Fibroblast of skin of back (primary cell): ENCODE data around the gene PMAIP1.
"Not testable (repeated sequence)": the region's sequence is repeated elsewhere in the genome, so short reads cannot be mapped to it uniquely, and the experiment has no call there.

Experiments used
- DNase-seq: peaks from one replicate; pipeline ENCODE4 v3.0.0-alpha.2; 2013

PMAIP1 gene

DNA sequence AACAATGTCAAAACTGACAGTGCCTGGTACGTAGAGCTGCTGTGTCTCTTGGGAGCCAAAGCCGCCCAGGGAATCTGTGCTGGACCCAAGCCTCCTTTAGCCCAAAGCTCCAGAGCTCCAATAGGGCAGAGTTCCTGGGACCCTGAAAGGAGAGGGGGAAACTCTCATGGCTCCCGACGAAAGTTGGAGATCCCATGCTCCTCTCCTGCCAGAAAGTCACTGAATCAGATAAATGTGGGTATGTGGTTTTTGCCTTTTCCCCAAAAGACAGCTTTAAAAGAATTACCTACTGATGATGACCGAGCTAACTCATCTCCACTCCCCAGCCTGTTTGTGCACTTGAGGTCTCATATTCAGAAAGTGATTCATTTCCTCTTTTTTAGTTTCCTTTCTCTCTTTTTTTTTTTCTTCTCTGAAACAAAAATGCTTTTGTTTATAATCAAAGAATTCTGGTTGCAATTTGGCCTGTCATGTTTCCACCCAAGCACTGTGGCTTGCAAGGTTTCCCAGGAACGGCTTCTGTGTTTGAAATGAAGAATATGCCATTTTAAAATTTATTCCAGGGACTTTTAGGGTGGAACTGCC is 14.1 kb upstream of the PMAIP1 start:
- peak; percentile 89 for DNase-seq

DNA sequence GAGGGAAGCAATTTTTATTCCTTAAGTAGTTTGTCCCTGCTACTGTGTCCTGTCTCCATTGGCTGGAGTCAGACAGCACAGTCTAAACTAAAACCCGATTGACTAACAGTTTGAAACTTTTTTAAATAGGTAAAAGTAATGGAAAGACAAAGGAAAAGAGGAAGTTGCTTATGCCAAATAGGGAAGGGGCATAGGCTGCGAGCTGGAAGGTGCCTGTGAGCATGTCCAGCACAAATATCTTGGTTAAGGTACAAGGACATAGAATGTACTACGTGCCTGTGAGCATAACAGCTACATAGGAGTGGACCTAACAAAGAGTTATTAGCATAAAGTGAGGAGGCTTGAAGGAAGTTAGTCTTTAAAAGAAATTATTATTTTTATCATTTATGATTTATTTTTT is 13.4 kb upstream of the PMAIP1 start:
- not testable (repeated sequence) for DNase-seq

DNA sequence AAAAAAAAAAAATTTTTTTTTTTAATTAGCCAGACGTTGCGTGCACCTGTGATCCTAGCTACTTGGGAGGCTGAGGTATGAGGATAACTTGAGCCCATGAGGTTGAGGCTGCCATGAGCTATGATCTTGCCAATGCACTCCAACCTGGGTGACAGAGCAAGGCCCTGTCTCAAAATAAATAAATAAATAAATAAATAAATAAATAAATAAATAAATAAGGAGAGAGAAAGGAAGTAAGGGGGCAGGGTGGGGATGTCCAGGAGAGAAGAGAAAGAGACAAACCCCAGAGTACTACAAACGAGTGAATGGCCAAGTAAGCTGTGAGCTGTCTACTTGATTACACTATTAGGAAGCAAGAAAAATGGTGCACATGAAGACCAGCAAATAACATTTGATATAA is 7.7 kb upstream of the PMAIP1 start:
- DNase-seq, result no peak

DNA sequence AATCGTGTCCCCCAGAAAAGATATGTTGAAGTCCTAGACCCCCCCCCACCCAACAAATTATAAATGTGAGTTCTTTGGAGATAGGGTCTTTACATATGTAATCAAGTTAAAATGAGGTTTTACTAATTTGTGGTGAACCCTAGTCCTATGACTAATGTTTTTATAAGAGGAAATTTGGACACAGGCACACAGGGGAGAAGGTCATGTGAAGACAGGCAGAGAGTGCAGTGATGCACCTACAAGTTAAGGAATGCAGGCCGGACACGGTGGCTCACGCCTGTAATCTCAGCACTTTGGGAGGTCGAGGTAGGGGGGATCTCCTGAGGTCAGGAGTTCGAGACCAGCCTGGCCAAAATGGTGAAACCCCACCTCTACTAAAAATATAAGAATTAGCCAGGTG is 5.8 kb upstream of the PMAIP1 start:
- no peak for DNase-seq

DNA sequence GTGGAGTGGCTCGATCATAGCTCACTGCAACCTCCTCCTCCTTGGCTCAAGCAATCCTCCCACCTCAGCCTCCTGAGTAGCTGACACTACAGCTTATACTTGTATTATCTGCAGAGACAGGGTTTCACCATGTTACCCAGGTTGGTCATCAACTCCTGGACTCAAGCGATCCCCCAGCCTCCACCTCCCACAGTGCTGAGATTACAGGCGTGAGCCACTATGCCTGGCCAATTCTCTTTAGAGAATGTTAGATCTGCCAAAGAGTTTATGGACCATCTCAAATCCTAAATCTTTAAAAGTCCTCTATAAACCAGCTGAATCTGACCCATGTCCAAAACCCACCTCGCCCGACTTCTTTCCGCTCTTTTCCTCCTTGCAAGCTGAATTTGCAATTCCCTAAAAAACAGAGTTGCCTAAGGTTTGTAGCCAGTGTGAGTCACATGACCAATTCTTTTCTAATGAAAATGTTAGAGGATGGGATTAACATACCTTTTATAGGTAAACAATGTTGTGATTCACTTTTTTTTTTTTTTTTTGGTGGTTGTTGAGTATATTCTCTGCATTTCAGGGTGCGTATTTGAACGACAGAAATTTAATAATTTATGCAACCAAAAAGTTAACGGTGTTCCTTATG is 2.4 kb upstream of the PMAIP1 start:
- DNase-seq, result no peak

DNA sequence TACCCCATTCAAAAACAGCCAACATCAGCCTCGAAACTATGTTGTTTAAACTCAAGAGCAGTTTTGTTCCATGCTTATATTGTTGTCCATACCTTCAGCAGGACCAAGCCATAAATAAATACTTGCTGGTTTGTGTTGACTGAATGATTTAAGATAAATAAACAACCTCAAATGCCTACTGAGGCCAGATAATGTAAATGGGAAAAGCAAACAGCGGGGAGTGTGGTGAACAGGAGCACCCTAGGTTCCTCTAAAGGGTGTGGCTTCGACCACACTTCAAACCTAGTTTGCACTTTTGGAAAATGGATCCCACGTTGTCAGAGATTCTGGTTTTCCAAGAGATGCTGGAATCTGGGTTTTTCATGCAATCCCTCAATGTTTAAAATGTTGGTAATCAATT is 1.7 kb upstream of the PMAIP1 start:
- DNase-seq, result no peak

DNA sequence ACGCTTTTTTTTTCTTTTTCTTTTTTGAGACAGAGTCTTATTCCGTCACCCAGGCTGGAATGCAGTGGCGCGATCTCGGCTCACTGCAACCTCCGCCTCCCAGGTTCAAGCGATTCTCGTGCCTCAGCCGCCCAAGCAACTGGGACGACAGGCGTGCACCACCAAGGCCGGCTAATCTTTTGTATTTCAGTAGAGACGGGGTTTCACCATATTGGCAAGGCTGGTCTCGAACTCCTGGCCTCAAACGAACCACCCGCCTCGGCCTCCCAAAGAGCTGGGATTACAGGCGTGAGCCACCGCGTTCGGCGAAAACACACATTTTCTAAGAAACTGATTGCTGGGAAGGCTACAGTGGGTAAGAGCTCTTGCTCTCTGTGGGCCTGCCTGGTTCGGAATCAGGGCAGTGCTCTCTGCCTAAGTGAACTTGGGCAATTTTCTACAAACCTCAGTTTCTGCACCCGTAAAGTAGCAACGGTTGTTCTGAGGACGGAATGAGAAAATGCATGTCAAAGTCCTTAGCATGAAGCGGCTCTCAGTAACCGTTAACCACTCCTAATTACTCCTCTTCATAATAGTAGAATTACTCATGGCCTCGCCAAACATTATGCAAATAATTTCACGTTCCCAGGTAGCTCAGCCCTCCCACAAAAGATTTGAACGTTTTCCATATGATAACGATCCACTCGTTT is 1.0 kb upstream of the PMAIP1 start:
- DNase-seq, result no peak

DNA sequence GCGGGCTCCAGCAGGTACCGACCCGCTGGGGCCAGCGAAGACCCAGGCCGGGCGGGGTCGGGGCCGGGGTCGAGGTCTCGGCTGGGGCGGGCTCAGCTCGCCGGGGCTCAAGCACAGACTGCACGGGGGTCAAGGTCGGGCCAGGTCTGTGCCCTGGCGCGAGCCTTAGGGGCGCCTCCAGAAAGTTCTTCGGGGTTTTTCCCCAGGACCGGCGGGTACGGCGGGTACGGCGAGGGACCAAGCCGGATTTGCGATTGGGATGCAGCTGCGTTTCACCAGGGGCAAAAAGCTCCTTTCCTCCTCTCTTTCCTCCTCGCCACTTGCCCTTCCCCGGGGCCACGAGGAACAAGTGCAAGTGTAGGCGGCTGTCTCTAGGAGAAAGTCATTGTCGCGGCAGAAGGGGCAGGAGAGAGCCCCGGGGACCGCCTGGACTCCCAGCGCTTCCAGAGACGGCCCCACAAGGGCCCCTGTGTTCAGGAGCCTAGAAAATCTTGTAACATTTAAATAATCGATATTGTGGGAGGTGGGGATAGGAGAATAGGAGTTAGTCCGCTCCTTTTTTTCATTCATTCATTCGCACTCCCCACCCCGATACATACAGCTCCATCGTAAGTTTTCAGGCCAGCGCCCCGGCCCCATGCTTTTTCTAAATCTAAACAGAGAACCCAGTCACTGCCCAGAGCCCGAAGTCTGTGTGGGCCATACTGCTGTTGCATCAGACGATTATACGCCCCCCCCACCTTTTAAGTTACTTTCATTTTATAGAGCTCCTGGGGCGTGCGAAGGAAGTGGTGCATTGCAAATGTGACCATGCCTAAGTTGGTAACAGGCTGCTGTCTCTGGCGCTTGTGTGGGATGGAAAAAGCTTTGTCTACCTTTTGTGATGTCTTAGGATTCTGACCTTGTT is 679 bp downstream of the PMAIP1 start:
- DNase-seq, result peak; percentile 79

DNA sequence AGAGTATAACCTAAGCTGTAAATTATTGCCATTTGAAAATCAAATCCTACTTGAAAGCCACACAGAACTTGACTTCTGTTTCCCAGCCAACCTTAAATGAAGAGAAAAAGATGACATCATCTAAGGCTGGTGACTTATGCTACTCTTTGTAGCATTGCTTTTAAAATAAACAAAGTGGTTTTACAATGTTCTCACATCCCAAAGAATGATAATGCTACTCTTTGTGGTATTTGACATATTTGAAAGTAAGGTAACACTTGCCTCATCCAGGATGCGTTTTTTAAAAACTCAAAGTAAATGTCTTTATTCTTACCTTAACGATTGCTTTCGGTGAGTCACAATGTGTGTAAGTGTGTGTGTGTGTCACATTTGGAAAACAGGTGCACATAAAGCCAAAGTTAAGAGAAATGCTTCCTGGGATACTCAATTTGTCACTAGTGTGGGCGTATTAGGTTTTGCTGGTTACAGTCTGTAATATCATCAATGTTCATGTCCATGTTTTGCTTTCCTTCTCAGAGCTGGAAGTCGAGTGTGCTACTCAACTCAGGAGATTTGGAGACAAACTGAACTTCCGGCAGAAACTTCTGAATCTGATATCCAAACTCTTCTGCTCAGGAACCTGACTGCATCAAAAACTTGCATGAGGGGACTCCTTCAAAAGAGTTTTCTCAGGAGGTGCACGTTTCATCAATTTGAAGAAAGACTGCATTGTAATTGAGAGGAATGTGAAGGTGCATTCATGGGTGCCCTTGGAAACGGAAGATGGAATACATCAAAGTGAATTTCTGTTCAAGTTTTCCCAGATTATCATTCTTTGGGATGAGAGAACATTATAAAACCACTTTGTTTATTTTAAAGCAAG is 2.6 kb downstream of the PMAIP1 start:
- DNase-seq, result peak; percentile 82

DNA sequence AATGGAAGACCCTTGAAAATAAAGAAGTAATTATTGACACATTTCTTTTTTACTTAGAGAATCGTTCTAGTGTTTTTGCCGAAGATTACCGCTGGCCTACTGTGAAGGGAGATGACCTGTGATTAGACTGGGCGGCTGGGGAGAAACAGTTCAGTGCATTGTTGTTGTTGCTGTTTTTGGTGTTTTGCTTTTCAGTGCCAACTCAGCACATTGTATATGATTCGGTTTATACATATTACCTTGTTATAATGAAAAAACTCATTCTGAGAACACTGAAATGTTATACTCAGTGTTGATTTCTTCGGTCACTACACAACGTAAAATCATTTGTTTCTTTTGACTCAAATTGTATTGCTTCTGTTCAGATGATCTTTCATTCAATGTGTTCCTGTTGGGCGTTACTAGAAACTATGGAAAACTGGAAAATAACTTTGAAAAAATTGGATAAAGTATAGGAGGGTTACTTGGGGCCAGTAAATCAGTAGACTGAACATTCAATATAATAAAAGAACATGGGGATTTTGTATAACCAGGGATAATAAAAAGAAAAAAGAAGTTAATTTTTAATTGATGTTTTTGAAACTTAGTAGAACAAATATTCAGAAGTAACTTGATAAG is 3.3 kb downstream of the PMAIP1 start:
- no peak for DNase-seq

DNA sequence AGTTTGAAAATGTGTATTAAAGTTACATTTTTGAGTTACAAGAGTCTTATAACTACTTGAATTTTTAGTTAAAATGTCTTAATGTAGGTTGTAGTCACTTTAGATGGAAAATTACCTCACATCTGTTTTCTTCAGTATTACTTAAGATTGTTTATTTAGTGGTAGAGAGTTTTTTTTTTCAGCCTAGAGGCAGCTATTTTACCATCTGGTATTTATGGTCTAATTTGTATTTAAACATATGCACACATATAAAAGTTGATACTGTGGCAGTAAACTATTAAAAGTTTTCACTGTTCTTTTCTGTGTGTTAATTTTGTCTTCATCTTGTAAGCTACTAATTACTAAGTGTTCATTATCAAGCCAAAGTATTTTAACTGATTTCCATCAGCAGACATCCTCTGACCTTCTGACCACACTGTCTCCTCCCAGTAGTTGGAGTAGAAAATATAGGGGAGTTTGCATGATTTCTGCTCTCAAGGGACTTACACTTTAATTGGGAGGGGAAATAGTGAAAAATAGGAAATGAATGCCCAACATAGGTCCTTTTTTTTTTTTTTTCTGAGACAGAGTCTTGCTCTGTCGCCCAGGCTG is 4.3 kb downstream of the PMAIP1 start:
- DNase-seq, result no peak

DNA sequence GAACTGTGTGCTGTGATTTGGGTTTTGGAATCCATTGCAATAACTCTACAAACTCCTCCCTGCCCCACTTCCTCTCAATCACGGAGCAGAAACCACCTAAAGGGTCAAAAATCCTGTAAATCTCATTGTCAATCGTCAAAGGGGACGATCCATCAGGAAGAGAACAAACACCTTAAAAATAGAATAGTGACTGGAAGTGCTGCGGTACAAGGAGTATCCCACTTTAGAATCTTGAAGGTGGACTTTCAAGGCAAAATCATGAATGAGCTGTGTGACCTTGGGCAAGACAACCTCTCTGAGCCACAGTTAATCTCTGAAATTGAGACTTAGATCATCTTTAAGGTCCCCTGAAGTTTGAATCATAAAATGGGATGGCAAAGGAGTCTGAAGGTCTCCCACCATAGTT is 5.9 kb downstream of the PMAIP1 start:
- DNase-seq, result no peak

DNA sequence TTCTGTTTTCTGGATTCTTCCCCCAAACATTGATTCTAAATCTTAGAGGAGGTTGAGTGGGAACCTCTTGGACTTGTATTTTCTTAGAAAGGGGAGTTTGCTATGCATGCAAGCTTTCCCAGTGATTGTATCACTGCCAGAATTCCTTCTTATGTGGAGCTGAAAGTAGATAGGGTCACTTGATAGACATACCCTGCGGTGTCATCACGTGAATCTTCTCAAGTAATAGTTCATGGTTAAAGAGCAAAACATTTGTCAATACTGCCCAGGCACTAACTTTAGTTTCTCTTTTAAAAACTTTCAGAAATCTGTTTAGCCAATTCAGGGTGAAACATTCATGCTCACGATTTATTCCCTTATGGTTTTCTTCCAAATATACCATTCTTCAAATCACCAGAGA is 6.4 kb downstream of the PMAIP1 start:
- no peak for DNase-seq

DNA sequence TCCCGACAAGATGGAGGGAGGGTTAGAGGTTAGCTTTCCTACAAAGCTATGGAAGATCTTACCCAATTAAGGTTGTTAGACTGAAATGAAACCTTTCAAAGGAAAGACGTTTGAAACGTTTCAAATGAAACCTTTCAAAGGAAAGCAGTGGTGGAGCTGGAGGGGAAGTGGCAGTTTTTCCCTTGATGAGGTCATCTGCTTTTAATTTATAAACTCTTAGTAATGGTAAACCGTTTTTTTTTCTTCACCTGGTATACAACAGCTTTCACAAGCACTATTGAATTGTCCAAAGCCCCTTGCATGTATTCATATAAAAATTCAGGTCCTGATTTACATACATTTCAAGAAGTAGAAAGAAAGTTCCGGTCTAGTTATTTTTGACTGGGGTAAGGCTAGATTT is 7.4 kb downstream of the PMAIP1 start:
- no peak for DNase-seq

DNA sequence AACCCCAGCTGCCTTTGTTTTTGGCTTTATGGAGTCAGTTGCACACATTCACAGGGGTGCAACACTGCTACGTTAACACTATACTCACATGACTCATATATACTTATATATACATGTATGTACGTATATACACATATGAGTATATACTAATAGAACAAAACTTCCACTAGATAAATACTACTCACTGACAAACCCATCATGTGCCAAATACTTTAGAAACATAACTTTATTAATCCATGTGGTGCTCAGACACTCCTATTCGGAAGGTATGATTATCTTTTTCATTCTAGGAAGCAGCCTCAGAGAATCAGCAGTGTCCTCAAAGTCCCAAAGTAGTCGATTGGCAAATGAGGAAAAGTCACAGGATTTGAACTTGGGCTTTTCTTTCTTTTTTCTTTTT is 7.9 kb downstream of the PMAIP1 start:
- no peak for DNase-seq

DNA sequence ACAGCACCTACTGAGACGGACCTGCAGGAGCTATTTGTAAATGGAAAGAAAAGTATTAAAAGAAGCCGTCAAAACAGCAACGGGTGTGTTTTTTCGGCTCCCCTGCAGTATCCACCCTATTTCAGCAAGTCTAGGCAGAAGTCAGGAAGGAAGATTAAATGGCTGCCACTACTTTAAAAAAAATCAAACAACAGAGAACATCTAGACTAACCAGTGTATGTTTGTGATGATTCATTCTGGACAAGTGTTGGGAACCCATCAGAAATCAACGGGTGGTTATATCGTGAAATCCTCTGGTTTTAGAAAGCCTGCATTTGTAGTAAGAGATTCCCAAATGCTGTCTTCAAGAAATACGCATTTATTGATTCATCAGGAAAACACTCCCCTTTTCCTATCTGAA is 9.0 kb downstream of the PMAIP1 start:
- DNase-seq, result peak; percentile 42

DNA sequence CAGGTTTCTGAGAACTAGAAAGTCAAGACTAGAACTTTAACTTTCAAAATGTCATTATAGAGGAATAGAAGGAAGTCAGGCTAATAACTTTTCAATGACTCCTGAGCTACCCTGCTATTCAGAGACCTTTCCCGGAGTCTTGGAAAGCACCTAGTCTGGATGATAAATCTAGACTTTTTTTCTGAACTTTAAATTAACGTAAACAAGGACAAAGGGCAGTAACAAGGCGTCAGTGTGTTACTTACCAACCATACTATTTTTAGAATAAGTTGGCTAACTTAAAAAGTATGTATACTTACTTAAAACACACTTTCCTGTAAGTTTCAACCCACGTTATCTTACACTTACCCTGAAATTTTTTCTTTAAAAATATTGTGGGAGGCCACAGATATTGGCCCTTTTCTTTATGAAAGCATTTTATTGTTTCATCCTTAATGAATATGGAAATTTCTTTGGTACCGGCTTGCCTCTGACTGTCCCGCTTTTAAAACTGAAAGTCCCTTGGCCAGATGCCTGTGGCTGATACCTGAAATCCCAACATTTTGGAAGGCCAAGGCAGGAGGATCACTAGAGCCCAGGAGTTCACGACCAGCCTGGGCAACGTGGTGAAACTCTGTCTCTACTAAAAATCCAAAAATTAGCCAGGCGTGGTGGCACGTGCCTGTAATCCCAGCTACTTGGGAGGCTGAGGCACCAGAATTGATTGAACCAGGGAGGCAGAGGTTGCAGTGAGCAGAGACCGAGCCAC is 9.7 kb downstream of the PMAIP1 start:
- DNase-seq, result peak; percentile 43

DNA sequence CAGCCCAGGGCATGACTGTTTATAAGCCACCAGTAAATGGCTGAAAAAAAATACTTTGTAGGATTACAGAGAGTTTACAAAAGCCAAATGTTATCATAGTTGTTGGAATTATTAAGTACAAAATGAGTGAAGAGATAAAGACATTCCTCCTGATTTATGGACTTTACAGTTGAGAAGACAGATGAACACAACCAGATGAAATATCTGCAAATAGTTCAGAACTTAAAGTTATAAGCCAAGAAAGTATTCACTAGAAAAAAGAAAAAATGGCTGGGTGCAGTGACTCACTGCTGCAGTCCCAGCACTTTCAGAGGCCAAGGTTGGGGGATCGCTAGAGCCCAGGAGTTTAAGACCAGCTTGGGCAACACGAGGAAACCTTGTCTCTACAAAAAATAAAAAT is 11.2 kb downstream of the PMAIP1 start:
- peak; percentile 66 for DNase-seq

DNA sequence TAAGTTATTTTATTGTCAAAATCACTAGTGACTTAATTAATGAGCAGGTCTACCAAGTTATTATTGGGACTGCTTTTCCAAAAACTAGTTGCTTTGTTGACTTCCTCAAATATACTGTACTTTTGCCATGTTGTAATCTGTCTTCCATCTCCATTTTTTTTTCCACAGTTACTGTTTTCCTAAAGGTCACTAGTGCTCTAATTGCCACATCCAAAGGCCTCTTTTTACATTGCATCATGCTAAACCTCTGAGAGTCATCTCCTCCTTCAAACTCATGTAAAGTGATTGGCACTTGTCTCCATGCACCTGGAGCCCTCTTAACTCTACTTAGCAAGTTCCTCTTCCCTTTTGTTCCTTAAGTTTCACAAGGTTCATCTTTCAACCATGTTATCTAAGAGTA is 11.8 kb downstream of the PMAIP1 start:
- no peak for DNase-seq

DNA sequence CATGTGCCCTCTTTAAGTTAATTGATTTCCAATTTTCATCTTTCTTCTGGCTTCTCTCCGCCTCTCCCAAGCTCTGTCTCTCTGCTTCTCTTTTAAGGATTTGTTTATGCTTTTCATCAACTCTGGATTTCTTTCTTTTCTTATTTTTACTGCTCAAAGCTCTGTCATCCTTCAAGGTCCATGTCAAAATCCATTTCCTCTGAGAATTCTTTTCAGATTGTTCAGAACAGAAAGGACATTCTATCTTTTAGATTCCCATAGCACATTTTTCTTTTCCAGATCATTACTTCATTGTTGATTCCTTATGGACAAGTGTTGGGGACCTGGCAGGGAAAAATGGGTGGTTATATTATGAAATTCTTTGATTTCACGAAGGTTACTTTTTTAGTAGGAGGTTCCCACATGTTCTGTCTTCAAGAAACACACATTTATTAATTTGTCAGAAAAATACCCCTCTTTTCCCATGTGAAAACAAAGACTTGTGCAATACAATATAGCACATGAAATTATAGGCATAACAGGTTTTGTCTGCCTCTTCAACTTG is 12.3 kb downstream of the PMAIP1 start:
- peak; percentile 43 for DNase-seq
